Stimulated activated naive CD8-positive, alpha-beta T cell treated with anti-CD3 and anti-CD28 coated beads, Interleukin-15, Interleukin-2, amounts not matched to agents 100 U/mL and 50 U/mL, for 24 hours (primary cell): Measurements from ENCODE around the gene ANKRD31.
"Not testable (repeated sequence)": the region's sequence is repeated elsewhere in the genome, so short reads cannot be mapped to it uniquely, and the experiment has no call there.

ENCODE experiments used
- ATAC-seq: fragments of 150-1000 bp; cut with Tn5 transposase; one replicate; pipeline ENCODE4 v1.10.0; 2021
- DNase-seq: peaks from one replicate; pipeline ENCODE4 v3.0.0; 2021

ANKRD31 gene

GRCh38 chr5:75236322-75237316, at the start of gene ANKRD31:
Gene ANKRD31 (minus strand): TSS chr5:75236878. CDS start chr5:75236686, 192 bp downstream.
- peak; percentile 97 for ATAC-seq
- peak; percentile 93 for DNase-seq

- no peak for ATAC-seq
- no peak for DNase-seq
Observed at GRCh38 chr5:75286211-75286773, 49.6 kb upstream of the ANKRD31 start.

GRCh38 chr5:75282581-75282980, 45.9 kb upstream of the ANKRD31 start:
- ATAC-seq, result no peak
- no peak for DNase-seq

- DNase-seq, result no peak
- ATAC-seq, result peak; percentile 32
Observed at GRCh38 chr5:75281716-75282465, 45.2 kb upstream of the ANKRD31 start.

- DNase-seq (no peak), ATAC-seq (no peak)
Observed at GRCh38 chr5:75279321-75279720, 42.6 kb upstream of the ANKRD31 start.

GRCh38 chr5:75277463-75277862, 40.8 kb upstream of the ANKRD31 start:
- DNase-seq (no peak), ATAC-seq (no peak)

- ATAC-seq, result no peak
- no peak for DNase-seq
Observed at GRCh38 chr5:75275756-75276155, 39.1 kb upstream of the ANKRD31 start.

- ATAC-seq, result no peak
- no peak for DNase-seq
Observed at GRCh38 chr5:75275147-75275546, 38.5 kb upstream of the ANKRD31 start.

- no peak for DNase-seq
- ATAC-seq, result no peak
Observed at GRCh38 chr5:75274486-75274885, 37.8 kb upstream of the ANKRD31 start.

GRCh38 chr5:75270605-75271004, 33.9 kb upstream of the ANKRD31 start:
- not testable (repeated sequence) for ATAC-seq, DNase-seq

- DNase-seq, result no peak
Observed at GRCh38 chr5:75265731-75266130, 29.1 kb upstream of the ANKRD31 start.

GRCh38 chr5:75262271-75262670, 25.6 kb upstream of the ANKRD31 start:
- DNase-seq, result no peak

More at GRCh38 chr5:75265731-75266130, 29.1 kb upstream of the ANKRD31 start:
- no peak for ATAC-seq

GRCh38 chr5:75260708-75261107, 24.0 kb upstream of the ANKRD31 start:
- DNase-seq, result no peak
- ATAC-seq, result no peak

More at GRCh38 chr5:75262271-75262670, 25.6 kb upstream of the ANKRD31 start:
- no peak for ATAC-seq

GRCh38 chr5:75250452-75250851, 13.8 kb upstream of the ANKRD31 start:
- ATAC-seq, DNase-seq: not testable (repeated sequence)

GRCh38 chr5:75245023-75245422, 8.3 kb upstream of the ANKRD31 start:
- DNase-seq (no peak), ATAC-seq (no peak)

GRCh38 chr5:75243510-75243909, 6.8 kb upstream of the ANKRD31 start:
- ATAC-seq, result no peak
- no peak for DNase-seq

- no peak for ATAC-seq
Observed at GRCh38 chr5:75243100-75243499, 6.4 kb upstream of the ANKRD31 start.

GRCh38 chr5:75242067-75242466, 5.4 kb upstream of the ANKRD31 start:
- ATAC-seq (no peak), DNase-seq (no peak)

More at GRCh38 chr5:75243100-75243499, 6.4 kb upstream of the ANKRD31 start:
- no peak for DNase-seq

GRCh38 chr5:75239681-75240080, 3.0 kb upstream of the ANKRD31 start:
- DNase-seq (no peak), ATAC-seq (no peak)

- DNase-seq, result no peak
Observed at GRCh38 chr5:75235711-75236110, 967 bp downstream of the ANKRD31 start.

GRCh38 chr5:75234251-75234650, 2.4 kb downstream of the ANKRD31 start:
- DNase-seq (no peak), ATAC-seq (no peak)

More at GRCh38 chr5:75235711-75236110, 967 bp downstream of the ANKRD31 start:
- no peak for ATAC-seq

GRCh38 chr5:75226916-75227315, 9.8 kb downstream of the ANKRD31 start:
- DNase-seq (no peak), ATAC-seq (no peak)
